Stimulated activated CD8-positive, alpha-beta memory T cell treated with anti-CD3 and anti-CD28 coated beads, Interleukin-4, amount 100 ng/mL, for 4 hours (primary cell): ENCODE measurements around the gene TYSND1.
A peak's percentile ranks its signal among the peaks of the same experiment; 100 is the strongest.
"Not testable (repeated sequence)": the region's sequence is repeated elsewhere in the genome, so short reads cannot be mapped to it uniquely, and the experiment has no call there.

Source experiments
- DNase-seq, 2 donors: peaks; one replicate each; pipeline ENCODE4 v3.0.0-alpha.2; 2020; ENCODE audit warnings: low read depth in 2 of 2, low spot score in 1 of 2

TYSND1 gene

GRCh38 chr10:70146489-70147258 lies at the start of gene TYSND1:
TYSND1 (minus strand) TSS chr10:70146700; CDS start chr10:70146586, 114 bp downstream.
- peak; percentile 80 to 84 for DNase-seq

GRCh38 chr10:70193391-70193844 lies 46.9 kb upstream of the TYSND1 start:
- DNase-seq, result no peak

- DNase-seq, result no peak
These were observed 45.9 kb upstream of the TYSND1 start for GRCh38 chr10:70192326-70192968.

DNA sequence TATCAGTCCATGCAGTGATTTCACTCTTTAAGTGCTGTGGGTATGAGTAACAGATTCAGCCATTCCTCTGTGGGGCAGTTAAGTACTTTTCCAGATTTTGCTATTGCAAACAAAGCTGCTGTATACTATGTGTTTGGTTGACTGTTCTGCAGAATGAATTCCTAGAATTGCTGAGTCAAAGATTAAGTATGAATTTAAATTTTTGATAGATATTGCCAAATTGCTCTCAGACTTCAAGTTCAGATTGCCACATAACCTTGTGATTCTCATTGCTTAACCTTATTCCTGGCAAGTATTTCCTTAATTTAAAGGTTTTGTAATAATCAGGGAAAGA lies 45.4 kb upstream of the TYSND1 start:
- no peak for DNase-seq

DNA sequence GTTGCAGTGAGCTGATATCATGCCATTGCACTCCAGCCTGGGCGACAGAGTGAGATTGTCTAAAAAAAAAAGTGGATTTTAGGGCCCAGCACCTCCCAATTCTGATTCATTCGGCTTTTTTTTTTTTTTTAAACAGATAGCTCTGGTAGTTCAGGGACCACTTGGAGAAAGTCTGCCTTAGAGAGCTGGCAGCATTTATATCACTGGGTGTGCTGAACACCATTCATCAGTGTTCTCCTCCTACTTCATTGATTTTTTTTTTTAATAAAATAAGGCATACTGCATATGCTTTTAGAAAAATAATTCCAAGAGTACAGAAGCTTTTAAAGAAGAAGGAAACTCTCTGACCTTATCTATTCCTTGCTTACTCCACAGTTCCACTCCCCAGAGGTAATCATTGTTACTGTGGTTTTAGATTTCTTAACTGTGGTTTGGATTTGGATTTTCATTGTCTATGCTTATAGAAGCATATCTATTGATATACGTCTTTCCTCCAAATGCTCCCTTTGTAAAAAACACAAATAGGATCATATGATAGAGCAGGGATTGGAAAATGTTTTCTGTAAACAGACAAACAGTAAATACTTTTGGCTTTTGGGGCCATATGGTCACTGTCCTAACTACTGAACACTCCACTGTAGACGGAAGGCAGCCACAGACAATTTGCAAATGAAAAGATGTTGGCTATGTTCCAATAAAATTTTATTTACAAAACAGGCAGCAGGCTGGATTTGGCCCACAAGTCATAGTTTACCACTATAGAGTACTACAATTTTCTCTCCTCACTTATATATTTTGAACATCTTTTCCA lies 44.9 kb upstream of the TYSND1 start:
- DNase-seq, result no peak

- no peak for DNase-seq
These were observed 44.1 kb upstream of the TYSND1 start for GRCh38 chr10:70190581-70190980.

DNA sequence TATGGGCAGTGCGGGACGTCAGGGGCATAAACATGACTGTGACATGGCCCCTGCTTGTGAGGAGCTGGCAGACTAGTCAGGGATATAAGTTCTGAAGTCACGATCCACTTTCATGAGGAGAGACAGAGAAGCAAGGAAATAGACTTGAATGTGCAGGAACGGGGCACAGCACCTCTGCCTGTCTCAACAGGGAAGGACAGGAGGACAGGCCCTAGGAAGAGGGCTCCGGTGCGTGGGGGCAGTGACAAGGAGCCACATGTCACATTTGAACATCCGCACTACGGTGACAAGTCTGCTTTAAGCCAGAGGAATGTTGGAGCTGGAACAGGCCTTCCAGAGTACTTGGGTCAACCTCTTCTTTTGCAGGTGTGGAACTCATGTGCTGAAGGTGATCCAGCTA lies 43.6 kb upstream of the TYSND1 start:
- DNase-seq, result no peak

DNA sequence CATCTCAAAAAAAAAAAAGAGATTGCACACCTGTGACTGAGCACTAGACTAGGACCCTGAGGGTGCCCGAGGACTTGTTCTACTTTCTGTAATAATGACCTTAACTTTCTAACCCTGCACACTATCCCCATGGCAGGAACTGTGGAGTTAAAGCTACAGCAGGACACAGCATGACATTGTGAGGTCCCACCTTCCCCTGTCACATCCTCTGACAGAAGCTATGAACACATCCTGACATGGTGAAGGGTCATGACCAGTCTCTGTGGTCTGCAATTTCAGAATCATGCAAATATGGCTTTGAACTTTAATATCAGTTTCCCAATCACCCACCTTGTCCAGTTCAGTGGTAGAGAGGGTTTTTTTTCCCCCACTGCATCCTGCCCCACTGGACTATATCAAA lies 42.3 kb upstream of the TYSND1 start:
- no peak for DNase-seq

DNA sequence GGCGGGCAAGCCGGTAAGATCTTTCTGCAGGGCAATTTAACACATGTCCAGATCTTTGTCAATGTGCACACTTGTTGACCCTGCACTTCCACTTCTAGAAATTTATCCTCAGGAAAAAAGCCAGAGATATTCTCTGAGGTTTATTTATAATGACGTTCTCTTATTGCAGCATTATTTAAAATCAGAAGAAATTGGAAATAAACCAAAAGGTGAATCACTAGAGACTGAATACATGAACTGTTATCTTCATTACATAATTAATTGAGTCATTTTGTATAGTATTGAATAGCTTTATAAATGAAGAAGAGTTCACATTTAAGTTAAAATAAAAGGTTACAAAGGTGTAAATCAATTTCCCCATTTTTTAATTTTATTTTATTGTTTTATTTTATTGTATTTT lies 40.1 kb upstream of the TYSND1 start:
- DNase-seq, result no peak

GRCh38 chr10:70186090-70186489 lies 39.6 kb upstream of the TYSND1 start:
- DNase-seq, result no peak

GRCh38 chr10:70183304-70183703 lies 36.8 kb upstream of the TYSND1 start:
- DNase-seq, result no peak

DNA sequence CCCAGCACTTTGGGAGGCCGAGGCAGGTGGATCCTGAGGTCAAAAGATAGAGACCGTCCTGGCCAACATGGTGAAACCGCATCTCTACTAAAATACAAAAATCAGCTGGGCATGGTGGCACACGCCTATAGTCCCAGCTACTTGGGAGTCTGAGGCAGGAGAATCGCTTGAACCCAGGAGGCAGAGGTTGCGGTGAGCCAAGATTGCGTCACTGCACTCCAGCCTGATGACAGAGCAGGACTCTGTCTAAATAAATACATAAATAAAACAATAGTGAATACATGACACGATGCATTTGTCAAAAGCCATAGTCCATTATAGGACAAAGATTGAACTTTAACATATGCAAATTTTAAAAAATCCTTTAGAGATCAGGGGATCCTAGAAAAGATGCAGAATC lies 32.7 kb upstream of the TYSND1 start:
- not testable (repeated sequence) for DNase-seq

- no peak for DNase-seq
These were observed 31.7 kb upstream of the TYSND1 start for GRCh38 chr10:70178139-70178725.

- DNase-seq, result no peak
These were observed 29.9 kb upstream of the TYSND1 start for GRCh38 chr10:70176441-70176840.

DNA sequence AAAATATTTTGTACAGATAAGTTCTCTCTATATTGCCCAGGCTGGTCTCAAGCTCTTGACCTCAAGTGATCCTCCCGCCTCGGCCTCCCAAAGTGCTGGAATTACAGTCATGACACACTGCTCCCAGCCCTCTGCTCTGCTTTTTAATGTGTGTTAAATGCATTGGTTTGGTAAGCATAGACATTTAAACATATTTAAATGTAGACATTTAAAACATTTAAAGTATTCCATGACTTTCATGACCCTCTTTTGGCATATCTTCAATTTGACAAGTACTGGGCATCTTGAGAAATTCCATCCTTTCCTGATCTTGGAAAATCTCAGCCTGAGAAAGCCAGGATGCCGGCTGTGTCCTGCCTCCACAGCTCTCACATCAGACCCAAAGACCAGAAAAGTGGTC lies 29.0 kb upstream of the TYSND1 start:
- no peak for DNase-seq

DNA sequence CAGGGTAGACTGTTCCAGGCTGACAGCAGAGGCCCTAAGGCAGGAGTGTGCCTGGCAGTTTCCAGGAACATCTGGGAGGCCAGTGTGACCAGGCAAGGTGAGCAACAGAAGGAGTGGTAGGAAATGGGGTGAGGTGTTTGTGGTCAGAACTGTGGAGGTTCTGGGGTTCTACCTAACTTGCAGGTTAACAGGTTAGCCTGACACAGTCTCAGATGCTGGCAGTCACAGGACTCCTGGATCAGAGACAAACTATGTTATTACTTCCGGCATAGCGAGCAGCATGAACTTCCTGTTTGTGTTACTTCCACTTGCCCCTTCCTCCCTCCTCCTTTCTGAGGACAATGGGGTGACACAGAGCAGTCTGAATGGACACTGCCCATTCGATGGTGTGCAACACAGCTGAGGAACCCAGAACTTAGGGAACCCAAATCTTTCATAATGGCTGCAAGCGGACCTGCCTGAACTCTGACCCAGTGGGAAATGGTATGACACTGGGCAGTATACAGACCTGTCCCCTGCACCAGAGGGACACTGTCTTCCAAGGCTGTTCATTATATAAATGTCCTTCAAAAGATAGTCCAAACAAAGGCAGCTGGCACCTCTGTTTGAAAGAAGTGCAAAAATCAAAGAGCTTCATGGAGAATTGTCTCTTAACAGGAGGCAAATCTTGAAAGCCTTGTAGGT lies 27.7 kb upstream of the TYSND1 start:
- DNase-seq, result no peak

GRCh38 chr10:70169649-70170364 lies 23.3 kb upstream of the TYSND1 start:
- no peak for DNase-seq

DNA sequence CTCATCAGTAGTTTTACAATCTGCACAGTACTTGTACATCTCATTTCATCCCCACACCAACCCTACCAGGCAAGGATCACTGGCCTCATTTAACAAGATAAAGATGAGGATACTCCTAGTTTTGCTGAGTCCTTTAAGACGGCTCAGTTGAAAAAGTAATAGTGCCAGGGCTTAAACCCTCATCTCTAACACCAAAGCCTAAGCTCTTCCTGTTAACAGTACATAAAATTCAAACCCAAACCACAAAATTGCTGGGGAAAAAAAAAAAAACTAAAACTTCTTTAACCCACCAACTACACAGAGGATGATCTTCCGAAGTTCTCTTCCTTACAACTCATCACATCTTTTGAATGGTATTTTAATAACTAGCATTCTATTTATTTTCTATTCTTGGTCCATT lies 22.5 kb upstream of the TYSND1 start:
- no peak for DNase-seq

- DNase-seq, result no peak
These were observed 20.7 kb upstream of the TYSND1 start for GRCh38 chr10:70167246-70167645.

- no peak for DNase-seq
These were observed 19.9 kb upstream of the TYSND1 start for GRCh38 chr10:70166394-70166793.
